Neutrophil (primary cell): ENCODE data around the gene ZNF784.

ENCODE experiments used
- H3K27ac ChIP-seq: fragments of 200-600 bp; sonication (generic); 2 replicates; pipeline ENCODE4 v1.5.1; 2016; ENCODE audit warnings: mild to moderate bottlenecking, moderate library complexity
- H3K27me3 ChIP-seq: fragments of 200-600 bp; sonication (generic); 2 replicates; pipeline ENCODE4 v1.6.0; 2016; ENCODE audit warnings: mild to moderate bottlenecking
- H3K36me3 ChIP-seq: fragments of 200-600 bp; sonication (generic); 2 replicates; pipeline ENCODE4 v1.5.1; 2017
- H3K4me1 ChIP-seq, 2 experiments: fragments of 200-600 bp in 1 of 2; sonication (generic) in 1 of 2; 1 replicate in 1 of 2; 2 replicates in 1 of 2; pipeline versions ENCODE4 v1.5.1 to v1.6.1; 2013 to 2016; ENCODE audit warnings: low read depth in 1 of 2, low read length in 1 of 2, mild to moderate bottlenecking in 1 of 2, moderate library complexity in 1 of 2; ENCODE audit not compliant: control insufficient read depth in 1 of 2, insufficient read depth in 1 of 2
- H3K4me3 ChIP-seq, 2 experiments: fragments of 200-600 bp in 1 of 2; sonication (generic) in 1 of 2; 1 replicate in 1 of 2; 2 replicates in 1 of 2; pipeline ENCODE4 v1.5.1; 2013 to 2016; ENCODE audit warnings: low read depth in 1 of 2, low read length in 1 of 2, mild to moderate bottlenecking in 1 of 2, moderate library complexity in 1 of 2
- H3K9me3 ChIP-seq: fragments of 200-600 bp; sonication (generic); 2 replicates; pipeline ENCODE4 v1.5.1; 2016
- CTCF ChIP-seq: fragments of 200-600 bp; sonication (generic); IDR thresholded peaks from 2 replicates; pipeline ENCODE4 v1.5.1; 2016; ENCODE audit warnings: antibody characterized with exemption

Gene ZNF784

GRCh38 chr19:55647732-55648584, 23.6 kb upstream of the ZNF784 start, which contains the start of gene CCDC106:
TSS of gene CCDC106 (plus strand) at chr19:55648212. CDS start at chr19:55649047, 835 bp downstream.
- Histone ChIP-seq H3K4me3 (peak within 1 kb of the TSS; percentile 52 to 54), H3K27me3 (peaks cover 27% of the 10 kb centered on the region), H3K9me3 (no peaks in the 10 kb centered on the region), H3K27ac (no peak within 1 kb of the TSS), H3K36me3 (peaks cover 14% of the 10 kb centered on the region), H3K4me1 (peaks cover 33 to 42% of the 10 kb centered on the region in 2 experiments)
- no peak for TF ChIP-seq CTCF

- no peak overlapping the region for H3K27ac ChIP-seq
- H3K27me3 ChIP-seq, result peaks cover 35% of the 10 kb centered on the region
- H3K4me1 ChIP-seq, result peaks cover 41 to 50% of the 10 kb centered on the region in 2 experiments
- peaks cover 14% of the 10 kb centered on the region for H3K36me3 ChIP-seq
- peak overlapping the region; percentile 52 to 54 for H3K4me3 ChIP-seq
- no peaks in the 10 kb centered on the region for H3K9me3 ChIP-seq
- no peak for TF ChIP-seq CTCF
Observed at GRCh38 chr19:55646889-55647731, 22.7 kb upstream of the ZNF784 start.

- Histone ChIP-seq H3K9me3 (no peaks in the 10 kb centered on the region), H3K36me3 (peaks cover 14% of the 10 kb centered on the region), H3K4me3 (no peak overlapping the region), H3K27me3 (peaks cover 50% of the 10 kb centered on the region), H3K4me1 (peaks cover 53 to 66% of the 10 kb centered on the region in 2 experiments), H3K27ac (no peak overlapping the region)
- no peak for TF ChIP-seq CTCF
Observed at GRCh38 chr19:55645512-55645881, 21.1 kb upstream of the ZNF784 start.

GRCh38 chr19:55644842-55645511, 20.6 kb upstream of the ZNF784 start:
- peaks cover 14% of the 10 kb centered on the region for H3K36me3 ChIP-seq
- H3K9me3 ChIP-seq, result no peaks in the 10 kb centered on the region
- TF ChIP-seq CTCF, result no peak
- H3K4me1 ChIP-seq, result peaks cover 58 to 72% of the 10 kb centered on the region in 2 experiments
- H3K27me3 ChIP-seq, result peaks cover 55% of the 10 kb centered on the region
- no peak overlapping the region for H3K27ac ChIP-seq
- H3K4me3 ChIP-seq, result peak overlapping the region; percentile 73 to 96

GRCh38 chr19:55644191-55644833, 19.9 kb upstream of the ZNF784 start:
- Histone ChIP-seq H3K36me3 (peaks cover 14% of the 10 kb centered on the region), H3K9me3 (no peaks in the 10 kb centered on the region), H3K4me1 (peaks cover 61 to 74% of the 10 kb centered on the region in 2 experiments), H3K27ac (peak overlapping the region; percentile 83), H3K27me3 (peaks cover 57% of the 10 kb centered on the region), H3K4me3 (peak overlapping the region; percentile 73 to 96)
- TF ChIP-seq CTCF, result no peak
